Esophagus muscularis mucosa (tissue), 4 donors: ENCODE data around the gene PRXL2B. TPM values are rescaled to one million over a fixed set of nuclear protein-coding genes. Genes with fewer than 3 reads are reported as not detected.

Experiments used
- DNase-seq: peaks from one replicate; pipeline ENCODE4 v3.0.0-alpha.2; 2017; ENCODE audit errors: extremely low spot score
- H3K27ac ChIP-seq, 4 donors: fragments of 200-600 bp; sonication (generic); replicated peaks in 1 of 4; 1 replicate in 3 of 4; 2 replicates in 1 of 4; pipeline ENCODE4 v1.5.1; 2016 to 2019; ENCODE audit warnings: mild to moderate bottlenecking in 1 of 4
- H3K27me3 ChIP-seq, 4 donors: fragments of 200-600 bp; sonication (generic); one replicate each; pipeline versions ENCODE4 v1.5.1 to v1.6.0; 2016 to 2019
- H3K36me3 ChIP-seq, 4 donors: fragments of 200-600 bp; sonication (generic); one replicate each; pipeline ENCODE4 v1.5.1; 2016 to 2019
- H3K4me1 ChIP-seq, 4 donors: fragments of 200-600 bp; sonication (generic); one replicate each; pipeline ENCODE4 v1.5.1; 2016 to 2019
- H3K4me3 ChIP-seq, 4 donors: fragments of 200-600 bp; sonication (generic); 1 replicate in 2 of 4; 2 replicates in 2 of 4; pipeline ENCODE4 v1.5.1; 2016 to 2019; ENCODE audit warnings: mild to moderate bottlenecking in 4 of 4, moderate library complexity in 1 of 4
- H3K9me3 ChIP-seq, 4 donors: fragments of 200-600 bp; sonication (generic); 1 replicate in 3 of 4; 2 replicates in 1 of 4; pipeline ENCODE4 v1.5.1; 2016 to 2019
- CTCF ChIP-seq, 3 experiments: fragments of 200-600 bp in 2 of 3; fragments of 450-650 bp in 1 of 3; sonication (generic) in 2 of 3; IDR thresholded peaks; one replicate each; pipeline ENCODE4 v1.5.1; 2017 to 2019; ENCODE audit warnings: antibody characterized with exemption in 3 of 3, mild to moderate bottlenecking in 2 of 3, moderate library complexity in 1 of 3
- EP300 ChIP-seq: sonication (generic); formaldehyde crosslinking; IDR thresholded peaks from one replicate; pipeline ENCODE4 v1.6.1; 2017; ENCODE audit warnings: antibody characterized with exemption
- POLR2A ChIP-seq: fragments of 450-650 bp; IDR thresholded peaks from one replicate; pipeline ENCODE4 v1.6.1; 2017; ENCODE audit warnings: antibody characterized with exemption, moderate library complexity, mild to moderate bottlenecking, low read depth
- POLR2AphosphoS5 ChIP-seq, 2 donors: sonication (generic); formaldehyde crosslinking; IDR thresholded peaks; one replicate each; pipeline ENCODE4 v1.6.1; 2017; ENCODE audit warnings: antibody characterized with exemption in 2 of 2
- WGBS: methylation state at CpG from one replicate; pipeline ENCODE4 v1.1.5; 2018; 5-methylcytosine and 5-hydroxymethylcytosine counted together
- intact Hi-C: fragments of 100-400 bp; cut with DNase I; formaldehyde crosslinking; loops from one replicate; pipeline ENCODE4 v1.15.1; 2023
- total RNA-seq, 4 donors: library from RNA; depleted of rRNA; stranded (reverse); fragments of >200 nt; gene quantifications; one replicate each; pipeline versions ENCODE4 v1.1.0 to v1.2.1, GENCODE V29; 2016

The PRXL2B gene
- total RNA-seq, 4 donors from 2014 or later, result 7.9 to 18.8 (median 14.8) TPM

GRCh38 chr1:2540816-2541492, 45.6 kb upstream of the PRXL2B start:
- Histone ChIP-seq H3K4me1 (peaks cover 32 to 40% (median 37%) of the 10 kb centered on the region in 4 donors), H3K27me3 (peaks cover 0 to 97% (median 9%) of the 10 kb centered on the region in 4 donors), H3K36me3 (no peaks in the 10 kb centered on the region), H3K4me3 (peak overlapping the region in 1 of 4 donors; percentile 7), H3K27ac (no peak overlapping the region), H3K9me3 (no peaks in the 10 kb centered on the region)
- no peak for TF ChIP-seq CTCF (IDR thresholded peaks at IDR 0.05)
- TF ChIP-seq EP300, result no peak
- no peak for TF ChIP-seq POLR2A
- no peak for DNase-seq
- intact Hi-C loops, result no loop called here
- 17% methylated on average over 28 of the region's 39 CpGs for WGBS

GRCh38 chr1:2541619-2542245, 44.8 kb upstream of the PRXL2B start:
- no peak for DNase-seq
- Histone ChIP-seq H3K4me3 (no peak overlapping the region), H3K9me3 (no peaks in the 10 kb centered on the region), H3K27ac (no peak overlapping the region), H3K36me3 (no peaks in the 10 kb centered on the region), H3K27me3 (peaks cover 4 to 97% (median 16%) of the 10 kb centered on the region in 4 donors), H3K4me1 (peaks cover 38 to 48% (median 44%) of the 10 kb centered on the region in 4 donors)
- 57% methylated on average over 13 of the region's 25 CpGs for WGBS
- TF ChIP-seq EP300 (no peak), CTCF (IDR thresholded peaks at IDR 0.05) (no peak), POLR2AphosphoS5 (IDR thresholded peaks at IDR 0.05) (no peak), POLR2A (no peak)
- intact Hi-C loops, result no loop called here

- no peak for DNase-seq
- TF ChIP-seq EP300 (no peak), POLR2A (no peak), POLR2AphosphoS5 (IDR thresholded peaks at IDR 0.05) (no peak), CTCF (IDR thresholded peaks at IDR 0.05) (no peak)
- H3K27me3 ChIP-seq, result peaks cover 5 to 97% (median 20%) of the 10 kb centered on the region in 4 donors
- no peak overlapping the region for H3K4me3 ChIP-seq
- no peaks in the 10 kb centered on the region for H3K9me3 ChIP-seq
- H3K27ac ChIP-seq, result no peak overlapping the region
- H3K36me3 ChIP-seq, result no peaks in the 10 kb centered on the region
- H3K4me1 ChIP-seq, result peaks cover 44 to 54% (median 51%) of the 10 kb centered on the region in 4 donors
- intact Hi-C loops, result no loop called here
- 86% methylated on average over 4 of the region's 11 CpGs for WGBS
Observed at GRCh38 chr1:2542246-2542915, 44.2 kb upstream of the PRXL2B start.

- Histone ChIP-seq H3K36me3 (no peaks in the 10 kb centered on the region), H3K4me3 (no peak overlapping the region), H3K27me3 (peaks cover 5 to 91% (median 25%) of the 10 kb centered on the region in 4 donors), H3K9me3 (no peaks in the 10 kb centered on the region), H3K27ac (no peak overlapping the region), H3K4me1 (peaks cover 50 to 67% (median 63%) of the 10 kb centered on the region in 4 donors)
- no CpG with 5 or more reads among the region's 26 CpGs for WGBS
- no peak for TF ChIP-seq POLR2A
- no peak for TF ChIP-seq CTCF (IDR thresholded peaks at IDR 0.05)
- TF ChIP-seq EP300, result no peak
- no peak for TF ChIP-seq POLR2AphosphoS5 (IDR thresholded peaks at IDR 0.05)
- DNase-seq, result no peak
- intact Hi-C loops, result no loop called here
Observed at GRCh38 chr1:2543543-2544092, 43.0 kb upstream of the PRXL2B start.
